HG02943 (cell line): Measurements from ENCODE around the gene USP30.

Experiments
- ATAC-seq: cut with Tn5 transposase; IDR thresholded peaks from one replicate; pipeline ENCODE4 v1.9.1; 2021; ENCODE audit warnings: mild to moderate bottlenecking, low read depth, moderate library complexity; ENCODE audit not compliant: unreplicated experiment

Gene USP30

GRCh38 chr12:109093022-109093918, 40.9 kb downstream of the USP30 start, which contains the start of gene ALKBH2:
TSS of gene ALKBH2 (minus strand) at chr12:109093472. CDS start at chr12:109092786, 686 bp downstream.
- peak; percentile 53 for ATAC-seq

- no peak for ATAC-seq
These were observed 44.7 kb downstream of the USP30 start for GRCh38 chr12:109097140-109097434.

- ATAC-seq = peak; percentile 79
These were observed 45.2 kb downstream of the USP30 start, which contains the start of gene UNG for GRCh38 chr12:109097435-109098182. TSS of gene UNG (plus strand) at chr12:109097597. CDS start at chr12:109097680, 83 bp downstream.

GRCh38 chr12:109098183-109098604, 45.8 kb downstream of the USP30 start:
- peak; percentile 23 for ATAC-seq

- no peak for ATAC-seq
These were observed 46.3 kb downstream of the USP30 start for GRCh38 chr12:109098651-109099050.

GRCh38 chr12:109099431-109100020, 47.1 kb downstream of the USP30 start:
- no peak for ATAC-seq

- ATAC-seq = no peak
These were observed 48.4 kb downstream of the USP30 start for GRCh38 chr12:109100741-109101140.

GRCh38 chr12:109102491-109102890, 50.1 kb downstream of the USP30 start:
- ATAC-seq = no peak

- ATAC-seq = no peak
These were observed 52.8 kb downstream of the USP30 start for GRCh38 chr12:109105176-109105575.

- no peak for ATAC-seq
These were observed 57.5 kb downstream of the USP30 start for GRCh38 chr12:109109746-109110350.

- no peak for ATAC-seq
These were observed 58.7 kb downstream of the USP30 start for GRCh38 chr12:109110988-109111495.

- ATAC-seq = no peak
These were observed 60.5 kb downstream of the USP30 start for GRCh38 chr12:109112720-109113465.

- ATAC-seq = no peak
These were observed 61.4 kb downstream of the USP30 start for GRCh38 chr12:109113661-109114321.

GRCh38 chr12:109114644-109115043, 62.3 kb downstream of the USP30 start:
- ATAC-seq = no peak

GRCh38 chr12:109115404-109115757, 63.0 kb downstream of the USP30 start:
- ATAC-seq = no peak

GRCh38 chr12:109115758-109116610, 63.6 kb downstream of the USP30 start, which contains the start of gene ACACB:
TSS of gene ACACB (plus strand) at chr12:109116587. CDS start at chr12:109139406, 22,819 bp downstream.
- ATAC-seq = no peak

GRCh38 chr12:109116611-109116949, 64.2 kb downstream of the USP30 start:
- ATAC-seq = no peak

- ATAC-seq = no peak
These were observed 67.7 kb downstream of the USP30 start for GRCh38 chr12:109120095-109120494.
